HEK293 (cell line): Measurements from ENCODE around the gene KIAA0753.
A peak's percentile ranks its signal among the peaks of the same experiment; 100 is the strongest.

ENCODE experiments used
- ATF2 ChIP-seq: fragments of 450-650 bp; formaldehyde crosslinking; IDR thresholded peaks from 2 replicates; pipeline ENCODE4 v1.5.1; 2016; ENCODE audit warnings: missing biosample characterization, missing genetic modification characterization, low read depth
- HOXD13 ChIP-seq: sonication (generic); formaldehyde crosslinking; IDR thresholded peaks from 2 replicates; pipeline ENCODE4 v1.8.0; 2022; ENCODE audit warnings: missing genetic modification reagents, borderline replicate concordance
- SP7 ChIP-seq: fragments of 450-650 bp; formaldehyde crosslinking; IDR thresholded peaks from 2 replicates; pipeline ENCODE4 v1.5.1; 2016; ENCODE audit warnings: missing biosample characterization, missing genetic modification characterization
- ZBTB10 ChIP-seq: fragments of 450-650 bp; formaldehyde crosslinking; IDR thresholded peaks from 2 replicates; pipeline ENCODE4 v1.5.1; 2016; ENCODE audit warnings: missing biosample characterization, missing genetic modification characterization
- ZNF112 ChIP-seq: fragments of 450-650 bp; formaldehyde crosslinking; IDR thresholded peaks from 2 replicates; pipeline ENCODE4 v1.5.0; 2017; ENCODE audit warnings: missing biosample characterization, missing genetic modification characterization
- ZNF121 ChIP-seq: fragments of 450-650 bp; formaldehyde crosslinking; IDR thresholded peaks from 2 replicates; pipeline ENCODE4 v1.5.1; 2016; ENCODE audit warnings: missing biosample characterization, missing genetic modification characterization
- ZNF138 ChIP-seq: fragments of 450-650 bp; formaldehyde crosslinking; IDR thresholded peaks from 2 replicates; pipeline ENCODE4 v1.5.1; 2016; ENCODE audit warnings: missing biosample characterization, missing genetic modification characterization, borderline replicate concordance
- ZNF146 ChIP-seq: fragments of 450-650 bp; formaldehyde crosslinking; IDR thresholded peaks from 2 replicates; pipeline ENCODE4 v1.5.1; 2016; ENCODE audit warnings: missing biosample characterization, missing genetic modification characterization
- ZNF148 ChIP-seq: fragments of 450-650 bp; formaldehyde crosslinking; IDR thresholded peaks from 2 replicates; pipeline ENCODE4 v1.5.0; 2017; ENCODE audit warnings: missing biosample characterization, missing genetic modification characterization, borderline replicate concordance
- ZNF157 ChIP-seq: fragments of 450-650 bp; formaldehyde crosslinking; IDR thresholded peaks from 2 replicates; pipeline ENCODE4 v1.5.1; 2016; ENCODE audit warnings: missing biosample characterization, missing genetic modification characterization
- ZNF175 ChIP-seq: fragments of 450-650 bp; formaldehyde crosslinking; IDR thresholded peaks from 2 replicates; pipeline ENCODE4 v1.5.1; 2016; ENCODE audit warnings: missing biosample characterization, missing genetic modification characterization
- ZNF214 ChIP-seq: fragments of 450-650 bp; formaldehyde crosslinking; IDR thresholded peaks from 2 replicates; pipeline ENCODE4 v1.5.1; 2017; ENCODE audit warnings: missing biosample characterization, mild to moderate bottlenecking, missing genetic modification characterization, borderline replicate concordance
- ZNF239 ChIP-seq: fragments of 450-650 bp; formaldehyde crosslinking; IDR thresholded peaks from 2 replicates; pipeline ENCODE4 v1.5.1; 2016; ENCODE audit warnings: missing biosample characterization, missing genetic modification characterization
- ZNF274 ChIP-seq, 2 experiments: fragments of 200-500 bp in 1 of 2; fragments of 450-650 bp in 1 of 2; sonication (Bioruptor generic) in 1 of 2; formaldehyde crosslinking in 1 of 2; IDR thresholded peaks; 2 replicates each; pipeline versions ENCODE4 v1.5.1 to v1.6.1; 2014 to 2016; ENCODE audit warnings: borderline replicate concordance in 1 of 2, inconsistent platforms in 1 of 2, low read length in 1 of 2, missing biosample characterization in 1 of 2, missing genetic modification characterization in 1 of 2
- ZNF335 ChIP-seq: fragments of 450-650 bp; formaldehyde crosslinking; conservative IDR thresholded peaks from 2 replicates; pipeline ENCODE4 v1.5.1; 2016; ENCODE audit warnings: missing biosample characterization, missing genetic modification characterization
- ZNF366 ChIP-seq: fragments of 450-650 bp; formaldehyde crosslinking; conservative IDR thresholded peaks from 2 replicates; pipeline ENCODE4 v1.5.1; 2016; ENCODE audit warnings: missing biosample characterization, missing genetic modification characterization
- ZNF521 ChIP-seq: fragments of 450-650 bp; formaldehyde crosslinking; IDR thresholded peaks from 2 replicates; pipeline ENCODE4 v1.5.1; 2017; ENCODE audit warnings: missing biosample characterization, mild to moderate bottlenecking, missing genetic modification characterization
- ZNF544 ChIP-seq: fragments of 450-650 bp; formaldehyde crosslinking; IDR thresholded peaks from 2 replicates; pipeline ENCODE4 v1.5.0; 2017; ENCODE audit warnings: missing biosample characterization, missing genetic modification characterization
- ZNF623 ChIP-seq: fragments of 450-650 bp; formaldehyde crosslinking; IDR thresholded peaks from 2 replicates; pipeline ENCODE4 v1.5.1; 2016; ENCODE audit warnings: missing biosample characterization, missing genetic modification characterization
- ZNF670 ChIP-seq: fragments of 450-650 bp; formaldehyde crosslinking; IDR thresholded peaks from 2 replicates; pipeline ENCODE4 v1.5.1; 2016; ENCODE audit warnings: missing biosample characterization, missing genetic modification characterization, low read depth
- ZNF677 ChIP-seq: fragments of 450-650 bp; IDR thresholded peaks from 2 replicates; pipeline ENCODE4 v1.5.0; 2018; ENCODE audit warnings: missing biosample characterization, mild to moderate bottlenecking, missing genetic modification characterization, moderate library complexity
- ZNF830 ChIP-seq: fragments of 450-650 bp; IDR thresholded peaks from 2 replicates; pipeline ENCODE4 v1.5.0; 2018; ENCODE audit warnings: missing biosample characterization, missing genetic modification characterization, low read depth, mild to moderate bottlenecking, moderate library complexity
- ZNF837 ChIP-seq: fragments of 450-650 bp; formaldehyde crosslinking; IDR thresholded peaks from 2 replicates; pipeline ENCODE4 v1.5.1; 2016; ENCODE audit warnings: missing biosample characterization, missing genetic modification characterization
- ZSCAN18 ChIP-seq: fragments of 450-650 bp; formaldehyde crosslinking; IDR thresholded peaks from 2 replicates; pipeline ENCODE4 v1.5.1; 2016; ENCODE audit warnings: missing biosample characterization, missing genetic modification characterization
- ZSCAN23 ChIP-seq: fragments of 450-650 bp; formaldehyde crosslinking; IDR thresholded peaks from 2 replicates; pipeline ENCODE4 v1.5.1; 2016; ENCODE audit warnings: missing biosample characterization, missing genetic modification characterization
- ZXDB ChIP-seq: fragments of 450-650 bp; formaldehyde crosslinking; IDR thresholded peaks from 2 replicates; pipeline ENCODE4 v1.5.1; 2016; ENCODE audit warnings: missing biosample characterization, missing genetic modification characterization
- TF ChIP-seq, protein P1 (sequence below): fragments of 450-650 bp; formaldehyde crosslinking; IDR thresholded peaks from 2 replicates; pipeline ENCODE4 v1.5.1; 2017; ENCODE audit warnings: missing biosample characterization, mild to moderate bottlenecking, missing genetic modification characterization, moderate library complexity
- TF ChIP-seq, protein P2 (sequence below): fragments of 450-650 bp; formaldehyde crosslinking; IDR thresholded peaks from 2 replicates; pipeline ENCODE4 v1.5.1; 2016; ENCODE audit warnings: missing biosample characterization, missing genetic modification characterization

The KIAA0753 gene

GRCh38 chr17:6651919-6652452, 11.5 kb upstream of the KIAA0753 start (continued):
- TF ChIP-seq, protein P1, sequence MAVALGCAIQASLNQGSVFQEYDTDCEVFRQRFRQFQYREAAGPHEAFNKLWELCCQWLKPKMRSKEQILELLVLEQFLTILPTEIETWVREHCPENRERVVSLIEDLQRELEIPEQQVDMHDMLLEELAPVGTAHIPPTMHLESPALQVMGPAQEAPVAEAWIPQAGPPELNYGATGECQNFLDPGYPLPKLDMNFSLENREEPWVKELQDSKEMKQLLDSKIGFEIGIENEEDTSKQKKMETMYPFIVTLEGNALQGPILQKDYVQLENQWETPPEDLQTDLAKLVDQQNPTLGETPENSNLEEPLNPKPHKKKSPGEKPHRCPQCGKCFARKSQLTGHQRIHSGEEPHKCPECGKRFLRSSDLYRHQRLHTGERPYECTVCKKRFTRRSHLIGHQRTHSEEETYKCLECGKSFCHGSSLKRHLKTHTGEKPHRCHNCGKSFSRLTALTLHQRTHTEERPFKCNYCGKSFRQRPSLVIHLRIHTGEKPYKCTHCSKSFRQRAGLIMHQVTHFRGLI (tag by site-specific recombination), result no peak
- TF ChIP-seq ZSCAN18 (tag by site-specific recombination), result no peak
- peak; percentile 27; the same call in 1 of the 2 replicates for TF ChIP-seq ZNF239 (tag by site-specific recombination)
- peak; percentile 78 for TF ChIP-seq ZBTB10 (tag by site-specific recombination)
- 0 out of 2 replicates have a peak, but pooled peaks have one; percentile 25 for TF ChIP-seq ZNF157 (tag by site-specific recombination)
- TF ChIP-seq SP7 (tag by site-specific recombination), result peak; percentile 29
- no peak for TF ChIP-seq ZNF830 (tag by site-specific recombination)
- TF ChIP-seq ZNF112 (tag by site-specific recombination), result no peak
- TF ChIP-seq ZNF623 (tag by site-specific recombination), result no peak
- TF ChIP-seq ZNF837 (tag by site-specific recombination), result no peak
- TF ChIP-seq ZNF544 (tag by site-specific recombination), result no peak
- TF ChIP-seq ATF2 (tag by site-specific recombination), result no peak
- peak; percentile 97 for TF ChIP-seq ZNF335 (tag by site-specific recombination)
- no peak for TF ChIP-seq ZNF148 (tag by site-specific recombination)
- TF ChIP-seq ZNF677 (tag by site-specific recombination), result no peak
- TF ChIP-seq ZSCAN23 (tag by site-specific recombination), result no peak
- 0 out of 2 replicates have a peak, but pooled peaks have one; percentile 7 for TF ChIP-seq HOXD13 (CRISPR knock-in tag)
- no peak; the same call in 1 of the 2 replicates for TF ChIP-seq ZNF366 (tag by site-specific recombination)
- peak; percentile 27; the same call in 1 of the 2 replicates for TF ChIP-seq ZNF146 (tag by site-specific recombination)
- peak; percentile 73 for TF ChIP-seq ZXDB
- TF ChIP-seq ZNF274 (IDR thresholded peaks at IDR 0.05; ENCODE audit: low read length), result no peak
- TF ChIP-seq ZNF274 (tag by site-specific recombination; IDR thresholded peaks at IDR 0.05; ENCODE audit: borderline replicate concordance), result no peak
- no peak for TF ChIP-seq ZNF521 (tag by site-specific recombination)
- TF ChIP-seq, protein P2, sequence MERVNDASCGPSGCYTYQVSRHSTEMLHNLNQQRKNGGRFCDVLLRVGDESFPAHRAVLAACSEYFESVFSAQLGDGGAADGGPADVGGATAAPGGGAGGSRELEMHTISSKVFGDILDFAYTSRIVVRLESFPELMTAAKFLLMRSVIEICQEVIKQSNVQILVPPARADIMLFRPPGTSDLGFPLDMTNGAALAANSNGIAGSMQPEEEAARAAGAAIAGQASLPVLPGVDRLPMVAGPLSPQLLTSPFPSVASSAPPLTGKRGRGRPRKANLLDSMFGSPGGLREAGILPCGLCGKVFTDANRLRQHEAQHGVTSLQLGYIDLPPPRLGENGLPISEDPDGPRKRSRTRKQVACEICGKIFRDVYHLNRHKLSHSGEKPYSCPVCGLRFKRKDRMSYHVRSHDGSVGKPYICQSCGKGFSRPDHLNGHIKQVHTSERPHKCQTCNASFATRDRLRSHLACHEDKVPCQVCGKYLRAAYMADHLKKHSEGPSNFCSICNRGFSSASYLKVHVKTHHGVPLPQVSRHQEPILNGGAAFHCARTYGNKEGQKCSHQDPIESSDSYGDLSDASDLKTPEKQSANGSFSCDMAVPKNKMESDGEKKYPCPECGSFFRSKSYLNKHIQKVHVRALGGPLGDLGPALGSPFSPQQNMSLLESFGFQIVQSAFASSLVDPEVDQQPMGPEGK (tag by site-specific recombination), result no peak; the same call in none of the 2 replicates
- no peak for TF ChIP-seq ZNF138
- no peak for TF ChIP-seq ZNF175 (tag by site-specific recombination)
- TF ChIP-seq ZNF121 (tag by site-specific recombination), result no peak
- TF ChIP-seq ZNF670 (tag by site-specific recombination), result no peak
- TF ChIP-seq ZNF214 (tag by site-specific recombination), result no peak
